ENCODE data around the gene VEGFA. TPM values are rescaled to one million over a fixed set of nuclear protein-coding genes. Genes with fewer than 3 reads are reported as not detected.
A peak's percentile ranks its signal among the peaks of the same experiment; 100 is the strongest.

The VEGFA gene
- total RNA-seq, 1 experiment from 2014 or later: 174 TPM

DNA sequence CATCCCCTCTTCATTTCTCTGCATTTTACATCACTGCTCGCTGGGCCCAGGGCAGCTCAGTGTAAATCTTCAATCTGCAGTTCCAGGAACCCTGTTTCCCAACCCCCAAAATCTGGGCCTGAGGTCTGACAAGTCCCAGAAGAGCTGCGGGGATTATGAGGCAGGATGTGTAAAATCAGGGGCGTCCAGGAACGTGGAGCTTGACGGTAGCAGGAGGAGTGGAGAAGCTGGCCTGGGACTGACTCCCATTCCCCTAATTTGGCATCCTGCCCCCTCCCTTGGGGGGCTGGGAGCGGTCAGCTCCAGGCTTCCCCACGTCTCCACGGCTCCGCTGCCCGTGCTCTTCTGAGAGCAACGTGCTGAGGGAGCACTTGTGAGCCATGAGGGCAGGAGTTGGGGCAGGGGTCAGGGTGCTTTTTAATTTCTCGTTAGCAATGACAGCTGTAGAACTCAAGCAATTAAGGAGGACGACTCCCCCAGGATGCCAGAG, 23.4 kb upstream of the VEGFA start:
- BruUV-seq (replicated peaks): no TSS peak
- Histone ChIP-seq H3K27me3 (replicated peaks; ENCODE audit: control insufficient read depth, insufficient read depth, low read length) (no peaks in the 10 kb centered on the region), H3K36me3 (ENCODE audit: control insufficient read depth, insufficient read depth, low read length) (no peaks in the 10 kb centered on the region), H3K9me3 (no peaks in the 10 kb centered on the region), H3K4me1 (no peaks in the 10 kb centered on the region), H3K4me3 (ENCODE audit: low read depth, low read length) (no peak overlapping the region)
- Mint-ChIP-seq H3K9me3 (ENCODE audit: unreplicated experiment) (no peaks in the 10 kb centered on the region), H3K4me1 (ENCODE audit: low read depth, unreplicated experiment) (peaks cover 14% of the 10 kb centered on the region), H3K27me3 (ENCODE audit: insufficient read depth, unreplicated experiment) (no peaks in the 10 kb centered on the region), H3K27ac (ENCODE audit: unreplicated experiment) (no peak overlapping the region), H3K36me3 (ENCODE audit: insufficient read depth, unreplicated experiment) (no peaks in the 10 kb centered on the region), H3K4me3 (ENCODE audit: unreplicated experiment) (no peak overlapping the region)
- intact Hi-C loops (cut with micrococcal nuclease; ENCODE audit: unreplicated experiment): no loop called here
- CTCF ChIA-PET: interaction anchor here (0.7 kb wide), 1 partner anchor 25 kb away, joined by 3 read pairs; no protein-coding TSS in a partner anchor
- TF ChIP-seq, protein P1, sequence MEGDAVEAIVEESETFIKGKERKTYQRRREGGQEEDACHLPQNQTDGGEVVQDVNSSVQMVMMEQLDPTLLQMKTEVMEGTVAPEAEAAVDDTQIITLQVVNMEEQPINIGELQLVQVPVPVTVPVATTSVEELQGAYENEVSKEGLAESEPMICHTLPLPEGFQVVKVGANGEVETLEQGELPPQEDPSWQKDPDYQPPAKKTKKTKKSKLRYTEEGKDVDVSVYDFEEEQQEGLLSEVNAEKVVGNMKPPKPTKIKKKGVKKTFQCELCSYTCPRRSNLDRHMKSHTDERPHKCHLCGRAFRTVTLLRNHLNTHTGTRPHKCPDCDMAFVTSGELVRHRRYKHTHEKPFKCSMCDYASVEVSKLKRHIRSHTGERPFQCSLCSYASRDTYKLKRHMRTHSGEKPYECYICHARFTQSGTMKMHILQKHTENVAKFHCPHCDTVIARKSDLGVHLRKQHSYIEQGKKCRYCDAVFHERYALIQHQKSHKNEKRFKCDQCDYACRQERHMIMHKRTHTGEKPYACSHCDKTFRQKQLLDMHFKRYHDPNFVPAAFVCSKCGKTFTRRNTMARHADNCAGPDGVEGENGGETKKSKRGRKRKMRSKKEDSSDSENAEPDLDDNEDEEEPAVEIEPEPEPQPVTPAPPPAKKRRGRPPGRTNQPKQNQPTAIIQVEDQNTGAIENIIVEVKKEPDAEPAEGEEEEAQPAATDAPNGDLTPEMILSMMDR (IDR thresholded peaks at IDR 0.05; ENCODE audit: insufficient read depth in 1 of 2, low read depth in 1 of 2, low read length in 1 of 2, severe bottlenecking in 1 of 2, unreplicated experiment in 1 of 2): no peak
- POLR2A ChIA-PET: no interaction called here
- DNase-seq: peak in 1 of 2 experiments; percentile 9

DNA sequence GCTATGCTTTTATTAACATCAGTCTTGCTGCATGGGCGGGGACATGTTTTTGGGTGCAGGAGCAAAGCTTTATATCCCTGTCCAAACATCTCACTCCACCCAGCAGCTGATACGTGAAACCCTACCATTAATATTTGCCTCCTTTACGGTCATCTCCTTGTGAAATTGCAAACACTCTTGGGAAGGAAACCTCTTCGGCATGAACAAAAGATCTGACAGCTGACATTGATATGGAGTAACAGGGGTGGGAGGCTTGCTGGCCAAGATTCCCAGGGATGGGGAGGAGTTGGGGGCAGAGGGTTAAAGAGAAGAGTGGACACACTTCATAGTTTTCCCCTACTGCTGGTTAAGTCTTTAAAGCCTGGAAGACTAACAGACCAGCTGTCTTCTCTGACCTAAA, 22.2 kb upstream of the VEGFA start:
- Histone ChIP-seq H3K4me1 (no peaks in the 10 kb centered on the region), H3K4me3 (ENCODE audit: low read depth, low read length) (no peak overlapping the region), H3K9me3 (no peaks in the 10 kb centered on the region), H3K27me3 (replicated peaks; ENCODE audit: control insufficient read depth, insufficient read depth, low read length) (no peaks in the 10 kb centered on the region), H3K36me3 (ENCODE audit: control insufficient read depth, insufficient read depth, low read length) (no peaks in the 10 kb centered on the region)
- Mint-ChIP-seq H3K27me3 (ENCODE audit: insufficient read depth, unreplicated experiment) (no peaks in the 10 kb centered on the region), H3K9me3 (ENCODE audit: unreplicated experiment) (no peaks in the 10 kb centered on the region), H3K36me3 (ENCODE audit: insufficient read depth, unreplicated experiment) (no peaks in the 10 kb centered on the region), H3K27ac (ENCODE audit: unreplicated experiment) (no peak overlapping the region), H3K4me3 (ENCODE audit: unreplicated experiment) (no peak overlapping the region), H3K4me1 (ENCODE audit: low read depth, unreplicated experiment) (peaks cover 14% of the 10 kb centered on the region)
- ChIA-PET POLR2A (no interaction called here), CTCF (no interaction called here)
- DNase-seq: peak in 1 of 2 experiments; percentile 7
- intact Hi-C loops (cut with micrococcal nuclease; ENCODE audit: unreplicated experiment): no loop called here
- no TSS peak for BruUV-seq (replicated peaks)
- TF ChIP-seq, protein P1 (IDR thresholded peaks at IDR 0.05; ENCODE audit: insufficient read depth in 1 of 2, low read depth in 1 of 2, low read length in 1 of 2, severe bottlenecking in 1 of 2, unreplicated experiment in 1 of 2): no peak

DNA sequence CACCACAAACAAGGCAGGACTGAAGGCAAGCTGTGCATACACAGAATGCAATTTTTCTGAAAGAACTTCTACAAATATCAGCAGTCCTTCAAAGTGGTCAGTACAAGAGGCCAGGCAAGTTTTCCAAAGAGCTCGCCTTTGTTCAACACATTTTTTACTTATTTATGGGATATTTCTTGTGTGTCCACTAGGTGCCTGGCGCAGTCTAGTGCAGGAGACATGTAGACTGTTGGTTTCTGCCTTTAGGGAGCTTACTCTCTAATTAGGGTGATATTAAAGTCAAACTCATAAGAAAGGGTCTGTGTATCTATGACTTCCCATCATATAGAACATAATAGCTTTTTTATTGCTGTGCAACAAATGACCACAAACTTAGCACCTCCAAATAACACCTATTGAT, 21.2 kb upstream of the VEGFA start:
- POLR2A ChIA-PET: no interaction called here
- intact Hi-C loops (cut with micrococcal nuclease; ENCODE audit: unreplicated experiment): no loop called here

More for the DNA sequence above, 21.2 kb upstream of the VEGFA start:
- Histone ChIP-seq H3K4me3 (ENCODE audit: low read depth, low read length) (no peak overlapping the region), H3K36me3 (ENCODE audit: control insufficient read depth, insufficient read depth, low read length) (no peaks in the 10 kb centered on the region), H3K4me1 (no peaks in the 10 kb centered on the region), H3K27me3 (replicated peaks; ENCODE audit: control insufficient read depth, insufficient read depth, low read length) (no peaks in the 10 kb centered on the region), H3K9me3 (no peaks in the 10 kb centered on the region)
- DNase-seq: no peak
- peaks cover 14% of the 10 kb centered on the region for H3K4me1 Mint-ChIP-seq (ENCODE audit: low read depth, unreplicated experiment)
- CTCF ChIA-PET: interaction anchor here (1.2 to 1.4 kb wide), 2 partner anchors 24 to 330 kb away, joined by 3 read pairs; no protein-coding TSS in a partner anchor
- BruUV-seq (replicated peaks): no TSS peak
- no peaks in the 10 kb centered on the region for H3K27me3 Mint-ChIP-seq (ENCODE audit: insufficient read depth, unreplicated experiment)
- H3K9me3 Mint-ChIP-seq (ENCODE audit: unreplicated experiment): no peaks in the 10 kb centered on the region
- TF ChIP-seq, protein P1 (IDR thresholded peaks at IDR 0.05; ENCODE audit: insufficient read depth in 1 of 2, low read depth in 1 of 2, low read length in 1 of 2, severe bottlenecking in 1 of 2, unreplicated experiment in 1 of 2): no peak
- H3K27ac Mint-ChIP-seq (ENCODE audit: unreplicated experiment): no peak overlapping the region
- H3K36me3 Mint-ChIP-seq (ENCODE audit: insufficient read depth, unreplicated experiment): no peaks in the 10 kb centered on the region
- H3K4me3 Mint-ChIP-seq (ENCODE audit: unreplicated experiment): no peak overlapping the region

Data from Caco-2 (cell line).